ENCODE measurements around the gene TDG.
"Not testable (repeated sequence)": the region's sequence is repeated elsewhere in the genome, so short reads cannot be mapped to it uniquely, and the experiment has no call there.

TDG gene

DNA sequence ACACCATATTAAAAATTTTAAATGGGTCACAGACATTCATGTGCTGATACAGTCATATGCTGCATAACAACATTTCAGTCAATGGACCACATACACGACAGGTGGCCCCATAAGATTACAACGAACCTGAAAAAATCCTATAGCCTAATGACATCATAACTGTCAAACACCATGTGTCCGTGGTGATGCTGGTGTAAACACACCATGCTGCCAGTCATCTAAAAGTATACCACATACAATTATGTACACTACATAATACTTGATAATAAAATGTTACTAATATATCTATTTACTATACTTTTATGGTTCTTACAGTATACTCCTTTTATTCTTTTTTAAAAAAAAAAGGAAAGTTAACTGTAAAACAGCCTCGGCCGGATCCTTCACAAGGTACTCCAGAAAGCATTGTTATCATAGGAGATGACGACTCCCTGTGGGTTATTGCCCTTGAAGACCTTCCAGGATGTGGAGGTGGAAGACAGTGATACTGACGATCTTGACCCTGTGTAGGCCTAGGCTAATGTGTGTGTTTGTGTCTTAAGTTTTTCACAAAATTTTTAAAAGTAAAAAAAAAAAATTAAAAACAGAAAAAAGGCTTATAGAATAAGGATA is 5.0 kb upstream of the TDG start:
- no peak for DNase-seq (ENCODE audit: low read depth, low spot score)

DNA sequence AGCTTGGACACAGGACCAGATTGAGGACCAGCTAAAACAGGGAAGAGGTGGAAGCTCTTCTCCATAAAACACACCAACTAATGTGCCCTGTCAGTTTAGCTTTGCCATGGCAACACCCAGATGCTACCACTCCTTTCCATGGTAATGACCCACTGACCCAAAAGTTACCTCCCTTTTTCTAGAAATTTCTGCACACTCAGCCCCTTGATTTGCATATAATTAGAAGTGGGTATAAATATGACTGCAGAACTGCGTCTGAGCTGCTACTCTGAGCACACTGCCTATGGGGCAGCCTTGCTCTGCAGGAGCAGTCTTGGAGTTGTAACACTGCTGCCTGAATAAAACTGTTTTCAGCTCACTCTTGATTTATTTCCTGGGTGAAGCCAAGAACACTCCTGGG is 3.2 kb upstream of the TDG start:
- no peak for DNase-seq (ENCODE audit: low read depth, low spot score)

GRCh38 chr12:103964805-103965204 is 867 bp upstream of the TDG start:
- no peak for DNase-seq (ENCODE audit: low read depth, low spot score)

- DNase-seq (ENCODE audit: low read depth, low spot score): no peak
Measured at GRCh38 chr12:103965255-103965589, 450 bp upstream of the TDG start.

- DNase-seq (ENCODE audit: low read depth, low spot score): no peak
Measured at GRCh38 chr12:103966736-103967135, 1.1 kb downstream of the TDG start.

DNA sequence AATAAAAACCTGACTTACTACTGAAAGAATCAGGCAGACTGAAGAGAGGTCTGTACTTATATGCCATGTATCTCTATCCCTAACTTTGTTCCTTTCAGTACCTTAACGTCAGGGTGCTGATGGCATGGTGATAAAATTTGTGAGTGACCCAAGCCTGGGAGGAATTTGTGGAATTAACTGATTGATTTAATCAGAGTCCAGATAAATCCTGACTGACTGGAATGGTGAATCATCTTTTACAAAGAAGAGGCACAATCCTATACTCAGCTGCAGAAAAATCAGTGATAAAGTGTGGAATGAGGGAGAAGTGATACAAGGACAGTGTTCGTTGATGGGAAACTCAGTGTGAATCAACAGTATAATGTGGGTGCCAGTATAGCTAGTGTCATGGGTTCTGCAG is 3.7 kb downstream of the TDG start:
- no peak for DNase-seq (ENCODE audit: low read depth, low spot score)

- no peak for DNase-seq (ENCODE audit: low read depth, low spot score)
Measured at GRCh38 chr12:103973909-103974308, 8.2 kb downstream of the TDG start.

- no peak for DNase-seq (ENCODE audit: low read depth, low spot score)
Measured at GRCh38 chr12:103975368-103975767, 9.7 kb downstream of the TDG start.

DNA sequence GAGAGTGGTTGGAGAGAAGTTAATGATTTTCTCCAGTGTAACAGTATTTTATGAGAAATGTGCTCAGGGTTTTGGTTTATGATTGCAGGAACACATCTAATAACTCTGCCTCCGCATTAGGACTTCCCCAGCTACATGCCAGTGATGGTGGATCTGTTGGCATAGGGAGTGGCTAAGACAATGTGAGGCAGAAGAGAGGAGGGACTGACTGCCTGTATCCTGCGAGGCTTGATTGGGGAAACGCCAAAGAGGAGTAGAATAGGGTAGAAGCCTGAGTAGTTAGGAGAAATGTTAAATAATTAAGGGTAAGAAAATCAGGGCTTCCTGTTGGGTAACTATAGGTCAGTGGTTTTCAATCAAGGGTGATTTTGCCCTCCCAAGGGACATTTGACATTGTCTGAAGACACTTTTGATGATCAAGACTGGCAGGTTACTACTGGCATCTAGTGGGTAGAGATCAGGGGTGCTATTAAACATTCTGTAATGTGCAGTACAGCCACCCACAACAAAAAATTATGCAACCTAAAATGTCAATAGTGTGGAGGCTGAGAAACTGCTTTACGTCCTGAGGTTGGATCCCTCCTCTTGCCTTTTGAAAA is 12.8 kb downstream of the TDG start:
- DNase-seq (ENCODE audit: low read depth, low spot score): no peak

DNA sequence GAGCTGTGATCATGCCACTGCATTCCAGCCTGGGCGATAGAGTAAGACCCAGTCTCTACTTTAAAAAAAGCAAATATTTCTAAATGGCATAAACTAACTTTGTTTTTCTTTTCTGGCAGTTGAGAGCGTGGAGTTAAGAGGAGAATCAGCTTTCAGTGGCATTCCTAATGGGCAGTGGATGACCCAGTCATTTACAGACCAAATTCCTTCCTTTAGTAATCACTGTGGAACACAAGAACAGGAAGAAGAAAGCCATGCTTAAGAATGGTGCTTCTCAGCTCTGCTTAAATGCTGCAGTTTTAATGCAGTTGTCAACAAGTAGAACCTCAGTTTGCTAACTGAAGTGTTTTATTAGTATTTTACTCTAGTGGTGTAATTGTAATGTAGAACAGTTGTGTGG is 21.2 kb downstream of the TDG start:
- DNase-seq (ENCODE audit: low read depth, low spot score): no peak

GRCh38 chr12:103994235-103994634 is 28.6 kb downstream of the TDG start:
- no peak for DNase-seq (ENCODE audit: low read depth, low spot score)

DNA sequence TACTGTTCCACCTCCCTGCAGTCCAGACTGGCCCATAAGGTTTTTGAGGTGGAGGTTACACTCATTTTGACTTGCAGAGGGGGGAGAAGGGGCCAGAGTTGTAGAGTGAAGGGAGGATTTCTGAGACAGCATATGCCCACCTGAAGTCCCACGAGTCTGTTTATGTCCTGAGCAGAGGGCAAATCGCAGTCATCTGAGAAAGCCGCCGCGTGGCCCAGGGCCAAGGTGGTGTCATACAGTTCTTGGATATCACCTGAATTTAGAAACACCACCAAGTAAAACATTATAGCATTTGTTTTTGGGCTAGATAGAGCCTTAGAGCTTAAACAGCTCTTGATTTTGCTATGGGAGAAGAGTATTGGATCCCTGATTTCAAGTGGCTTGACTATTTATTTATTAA is 30.9 kb downstream of the TDG start:
- no peak for DNase-seq (ENCODE audit: low read depth, low spot score)

DNA sequence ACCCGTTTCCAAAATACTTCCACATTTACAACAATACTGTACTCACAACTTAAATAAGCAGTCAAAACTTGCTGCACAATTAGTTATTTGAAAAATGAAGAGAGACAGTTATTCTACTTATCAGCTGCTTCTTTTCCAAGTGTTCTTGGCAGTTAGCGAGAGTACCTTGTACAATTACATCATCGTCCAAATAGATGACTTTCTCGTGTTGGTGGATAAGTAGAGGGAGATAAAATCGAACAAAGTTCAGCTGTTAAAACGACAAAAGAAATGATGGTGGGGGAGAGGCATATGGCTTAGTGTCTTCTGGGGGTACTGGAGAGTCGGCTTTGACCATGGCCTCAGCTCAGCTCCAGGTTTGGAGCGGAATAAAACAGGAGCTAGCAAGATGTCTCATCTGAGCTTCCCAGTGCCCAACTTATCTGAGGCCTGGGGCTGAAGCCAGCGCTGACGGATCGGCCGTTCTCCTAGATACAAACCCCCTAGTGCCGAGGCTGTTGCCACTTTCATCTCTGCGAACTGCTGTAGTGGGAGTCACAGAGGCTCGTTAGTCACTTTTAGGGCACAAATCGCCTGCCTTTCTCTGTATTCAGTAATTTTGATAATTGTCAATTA is 31.7 kb downstream of the TDG start:
- DNase-seq (ENCODE audit: low read depth, low spot score): no peak

GRCh38 chr12:103998976-103999375 is 33.3 kb downstream of the TDG start:
- DNase-seq (ENCODE audit: low read depth, low spot score): no peak

DNA sequence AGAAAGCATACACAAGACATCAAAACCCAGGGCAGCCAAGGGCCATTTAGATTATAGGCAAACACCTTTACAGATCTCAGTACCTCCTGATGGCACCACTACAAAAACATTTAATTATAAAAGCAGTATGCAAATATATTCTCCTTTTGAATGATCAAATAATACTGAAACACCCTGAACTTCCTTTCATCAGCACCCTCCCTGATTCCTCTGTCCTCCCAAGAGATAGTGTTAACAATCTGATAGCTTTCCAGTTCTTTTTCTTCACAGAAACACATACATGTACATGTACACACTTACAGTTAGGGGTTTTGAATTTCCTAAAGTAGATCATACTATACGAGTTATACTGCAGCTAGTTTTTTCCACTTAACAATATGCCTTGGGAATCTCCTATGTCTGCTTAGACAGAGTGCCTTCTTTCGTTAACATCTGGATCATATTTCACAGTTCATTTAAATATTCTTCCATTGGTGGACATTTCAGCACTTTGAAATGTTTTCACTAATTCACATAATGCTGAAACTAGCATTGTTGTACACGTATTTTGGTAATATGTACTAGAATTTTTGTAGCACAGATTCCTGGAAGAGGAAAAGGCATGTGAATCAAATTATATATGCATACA is 35.2 kb downstream of the TDG start:
- no peak for DNase-seq (ENCODE audit: low read depth, low spot score)

DNA sequence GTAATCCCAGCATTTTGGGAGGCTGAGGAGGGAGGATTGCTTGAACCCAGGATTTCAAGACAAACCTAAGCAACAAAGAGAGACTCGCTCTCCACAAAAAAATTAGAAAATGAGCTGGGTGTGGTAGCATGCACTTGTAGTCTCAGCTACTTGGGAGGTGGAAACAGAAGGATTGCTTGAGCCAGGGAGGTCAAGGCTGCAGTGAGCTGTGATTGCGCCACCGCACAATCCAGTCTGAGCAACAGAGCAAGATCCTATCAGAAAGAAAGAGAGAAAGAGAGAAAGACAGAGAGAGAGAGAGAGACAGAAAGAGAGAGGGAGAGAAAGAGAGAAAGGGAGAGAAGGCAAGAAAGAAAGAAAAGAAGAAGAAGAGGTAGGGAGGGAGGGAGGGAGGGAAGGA is 37.0 kb downstream of the TDG start:
- DNase-seq (ENCODE audit: low read depth, low spot score): no peak

- no peak for DNase-seq (ENCODE audit: low read depth, low spot score)
Measured at GRCh38 chr12:104003596-104003995, 37.9 kb downstream of the TDG start.

GRCh38 chr12:104006929-104007328 is 41.3 kb downstream of the TDG start:
- DNase-seq (ENCODE audit: low read depth, low spot score): no peak

DNA sequence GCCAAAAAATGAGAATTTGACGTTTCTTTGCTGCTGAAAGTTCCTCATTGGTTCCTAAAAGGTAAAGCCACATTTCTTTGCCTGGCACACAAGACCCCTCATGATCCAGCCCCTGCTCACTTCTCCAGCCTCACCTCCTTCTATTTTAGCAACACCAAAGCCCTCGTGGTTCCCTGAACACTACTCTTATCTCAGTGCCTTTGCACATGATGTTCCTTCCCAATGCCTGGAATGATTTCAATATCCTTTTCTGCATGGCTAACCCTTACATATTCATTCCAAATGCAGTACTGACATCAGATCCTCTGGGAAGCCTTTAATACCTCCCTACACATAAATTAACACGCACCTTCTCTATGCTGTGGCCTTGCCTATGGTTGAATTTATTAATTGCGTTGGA is 44.4 kb downstream of the TDG start:
- no peak for DNase-seq (ENCODE audit: low read depth, low spot score)

DNA sequence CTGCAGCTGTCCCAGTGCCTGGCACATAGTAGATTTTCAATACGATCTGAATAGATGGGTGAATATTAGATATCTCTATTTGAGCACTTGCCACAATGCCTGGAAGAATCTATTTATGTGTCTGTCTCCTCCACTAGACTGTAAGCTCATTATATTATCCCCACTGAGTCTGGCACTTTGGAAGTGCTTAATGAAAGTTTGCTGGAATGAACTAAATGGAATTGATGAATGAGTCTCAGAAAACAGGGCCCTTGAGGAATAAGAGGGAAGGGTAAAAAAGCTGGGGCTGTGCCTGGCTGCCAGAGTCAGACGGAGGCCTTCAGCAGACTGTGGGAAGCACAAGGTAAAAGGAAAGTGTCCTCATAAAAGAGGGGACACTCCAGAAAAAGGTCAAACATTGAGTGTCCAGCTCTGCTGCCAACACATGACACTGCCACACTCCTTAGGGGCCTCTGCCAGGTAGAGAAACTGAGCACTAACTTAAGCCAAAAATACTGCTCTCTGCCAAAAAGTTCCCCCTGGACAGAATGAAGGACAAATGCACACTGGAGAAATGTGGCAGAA is 45.0 kb downstream of the TDG start:
- DNase-seq (ENCODE audit: low read depth, low spot score): no peak

DNA sequence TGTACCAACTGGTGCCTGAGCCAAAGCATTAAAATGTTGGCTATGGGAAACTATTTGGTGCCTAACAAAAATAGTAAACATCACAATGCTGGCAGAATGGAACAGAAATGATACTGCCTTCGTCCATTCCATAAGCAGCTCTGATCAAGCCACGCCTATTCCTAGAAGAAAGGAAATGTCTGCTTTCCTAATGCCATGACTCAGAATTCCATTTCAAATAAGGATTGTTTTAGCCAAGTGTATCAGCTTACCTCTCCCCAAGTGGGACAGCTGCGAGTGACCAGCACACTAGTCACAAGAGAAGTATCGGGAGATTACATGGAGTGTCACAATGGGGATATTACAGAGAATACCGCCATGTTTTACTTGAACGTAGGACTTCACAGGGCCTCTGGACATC is 45.6 kb downstream of the TDG start:
- DNase-seq (ENCODE audit: low read depth, low spot score): peak; percentile 13

DNA sequence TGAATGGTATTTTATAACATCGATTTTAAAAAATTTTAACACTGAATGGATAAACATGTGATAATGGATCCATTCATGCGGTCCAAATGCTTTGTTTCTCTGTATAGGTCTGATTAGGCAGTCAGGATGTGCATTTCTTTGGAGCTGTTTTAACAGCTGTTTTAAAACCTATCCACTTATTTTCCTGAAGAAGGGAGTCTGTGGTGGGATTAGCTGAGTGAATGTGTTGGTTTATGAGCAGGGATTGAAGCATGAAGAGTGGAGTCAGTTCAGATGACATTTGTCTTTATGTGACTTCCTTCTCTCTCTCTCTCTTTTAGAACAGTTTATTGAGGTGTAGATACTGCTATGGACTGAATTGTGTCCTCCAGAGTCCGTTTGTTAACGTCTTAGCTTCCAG is 46.7 kb downstream of the TDG start:
- DNase-seq (ENCODE audit: low read depth, low spot score): no peak

GRCh38 chr12:104021862-104022261 is 56.2 kb downstream of the TDG start:
- DNase-seq (ENCODE audit: low read depth, low spot score): not testable (repeated sequence)
